ENCODE measurements around the gene DNAJC11.
"Not testable (repeated sequence)": the region's sequence is repeated elsewhere in the genome, so short reads cannot be mapped to it uniquely, and the experiment has no call there.

Gene DNAJC11

GRCh38 chr1:6727535-6727934, 25.9 kb upstream of the DNAJC11 start:
- peak in 1 of 2 experiments; percentile 66 for DNase-seq (ENCODE audit: low read depth in 1 of 2, low spot score in 1 of 2)
- in situ Hi-C loops (cut with HindIII; ENCODE audit: low pct_unique_long_range_greater_than_20kb, low sequenced_read_pairs) = no loop called here
- TF ChIP-seq JUND (IDR thresholded peaks at IDR 0.05; ENCODE audit: low read depth) = no peak

- no peak for TF ChIP-seq JUND (IDR thresholded peaks at IDR 0.05; ENCODE audit: low read depth)
- DNase-seq (ENCODE audit: low read depth in 1 of 2, low spot score in 1 of 2) = no peak
- in situ Hi-C loops (cut with HindIII; ENCODE audit: low pct_unique_long_range_greater_than_20kb, low sequenced_read_pairs) = no loop called here
Measured at GRCh38 chr1:6726253-6726652, 24.6 kb upstream of the DNAJC11 start.

GRCh38 chr1:6724517-6725141, 23.0 kb upstream of the DNAJC11 start:
- no peak for DNase-seq (ENCODE audit: low read depth in 1 of 2, low spot score in 1 of 2)
- no peak for TF ChIP-seq JUND (IDR thresholded peaks at IDR 0.05; ENCODE audit: low read depth)
- in situ Hi-C loops (cut with HindIII; ENCODE audit: low pct_unique_long_range_greater_than_20kb, low sequenced_read_pairs) = no loop called here

- DNase-seq (ENCODE audit: low read depth in 1 of 2, low spot score in 1 of 2) = no peak
- in situ Hi-C loops (cut with HindIII; ENCODE audit: low pct_unique_long_range_greater_than_20kb, low sequenced_read_pairs) = no loop called here
- no peak for TF ChIP-seq JUND (IDR thresholded peaks at IDR 0.05; ENCODE audit: low read depth)
Measured at GRCh38 chr1:6723621-6724428, 22.2 kb upstream of the DNAJC11 start.

GRCh38 chr1:6711174-6711573, 9.6 kb upstream of the DNAJC11 start:
- in situ Hi-C loops (cut with HindIII; ENCODE audit: low pct_unique_long_range_greater_than_20kb, low sequenced_read_pairs) = no loop called here

GRCh38 chr1:6704746-6705145, 3.1 kb upstream of the DNAJC11 start:
- DNase-seq (ENCODE audit: low read depth in 1 of 2, low spot score in 1 of 2) = no peak
- TF ChIP-seq JUND (IDR thresholded peaks at IDR 0.05; ENCODE audit: low read depth) = no peak
- in situ Hi-C loops (cut with HindIII; ENCODE audit: low pct_unique_long_range_greater_than_20kb, low sequenced_read_pairs) = no loop called here

More at GRCh38 chr1:6711174-6711573, 9.6 kb upstream of the DNAJC11 start:
- no peak for DNase-seq (ENCODE audit: low read depth in 1 of 2, low spot score in 1 of 2)
- no peak for TF ChIP-seq JUND (IDR thresholded peaks at IDR 0.05; ENCODE audit: low read depth)

- in situ Hi-C loops (cut with HindIII; ENCODE audit: low pct_unique_long_range_greater_than_20kb, low sequenced_read_pairs) = no loop called here
- no peak for DNase-seq (ENCODE audit: low read depth in 1 of 2, low spot score in 1 of 2)
- TF ChIP-seq JUND (IDR thresholded peaks at IDR 0.05; ENCODE audit: low read depth) = no peak
Measured at GRCh38 chr1:6703016-6703415, 1.4 kb upstream of the DNAJC11 start.

- TF ChIP-seq JUND (IDR thresholded peaks at IDR 0.05; ENCODE audit: low read depth) = no peak
- DNase-seq (ENCODE audit: low read depth in 1 of 2, low spot score in 1 of 2) = no peak
- in situ Hi-C loops (cut with HindIII; ENCODE audit: low pct_unique_long_range_greater_than_20kb, low sequenced_read_pairs) = no loop called here
Measured at GRCh38 chr1:6700853-6701436, 671 bp downstream of the DNAJC11 start.

- DNase-seq (ENCODE audit: low read depth in 1 of 2, low spot score in 1 of 2); in situ Hi-C loops (cut with HindIII; ENCODE audit: low pct_unique_long_range_greater_than_20kb, low sequenced_read_pairs): not testable (repeated sequence)
Measured at GRCh38 chr1:6699915-6700314, 1.7 kb downstream of the DNAJC11 start.

- in situ Hi-C loops (cut with HindIII; ENCODE audit: low pct_unique_long_range_greater_than_20kb, low sequenced_read_pairs) = no loop called here
- no peak for TF ChIP-seq JUND (IDR thresholded peaks at IDR 0.05; ENCODE audit: low read depth)
- DNase-seq (ENCODE audit: low read depth in 1 of 2, low spot score in 1 of 2) = no peak
Measured at GRCh38 chr1:6695868-6696267, 5.7 kb downstream of the DNAJC11 start.

- in situ Hi-C loops (cut with HindIII; ENCODE audit: low pct_unique_long_range_greater_than_20kb, low sequenced_read_pairs) = no loop called here
- DNase-seq (ENCODE audit: low read depth in 1 of 2, low spot score in 1 of 2) = no peak
- TF ChIP-seq JUND (IDR thresholded peaks at IDR 0.05; ENCODE audit: low read depth) = no peak
Measured at GRCh38 chr1:6694121-6694713, 7.4 kb downstream of the DNAJC11 start.

- in situ Hi-C loops (cut with HindIII; ENCODE audit: low pct_unique_long_range_greater_than_20kb, low sequenced_read_pairs) = no loop called here
Measured at GRCh38 chr1:6692956-6693355, 8.7 kb downstream of the DNAJC11 start.

GRCh38 chr1:6691507-6691906, 10.1 kb downstream of the DNAJC11 start:
- DNase-seq (ENCODE audit: low read depth in 1 of 2, low spot score in 1 of 2) = no peak
- in situ Hi-C loops (cut with HindIII; ENCODE audit: low pct_unique_long_range_greater_than_20kb, low sequenced_read_pairs) = no loop called here
- no peak for TF ChIP-seq JUND (IDR thresholded peaks at IDR 0.05; ENCODE audit: low read depth)

More at GRCh38 chr1:6692956-6693355, 8.7 kb downstream of the DNAJC11 start:
- no peak for DNase-seq (ENCODE audit: low read depth in 1 of 2, low spot score in 1 of 2)
- TF ChIP-seq JUND (IDR thresholded peaks at IDR 0.05; ENCODE audit: low read depth) = no peak
